GM12878 (cell line): ENCODE measurements around the gene AGBL4. TPM values are rescaled to one million over a fixed set of nuclear protein-coding genes. Genes with fewer than 3 reads are reported as not detected.

Source experiments
- ATAC-seq: fragments of 200-7000 bp; cut with Tn5 transposase; 3 replicates; pipeline ENCODE4 v1.9.1; 2020; ENCODE audit warnings: mild to moderate bottlenecking, moderate library complexity
- BruUV-seq: library from RNA; stranded (reverse); fragments of 400-500 nt; replicated peaks from 2 replicates; lab custom pipeline; 2021; lab: Mats Ljungman, UMichigan
- CTCF ChIA-PET: fragments of 300-600 bp; sonication (Branson Sonifier 250); formaldehyde crosslinking; extraction: SDS; loops from one replicate; lab custom pipeline; 2021; ENCODE audit warnings: inconsistent platforms; lab: Yijun Ruan, JAX
- POLR2A ChIA-PET: fragments of 350-600 bp; formaldehyde crosslinking; extraction: SDS; loops from one replicate; lab custom pipeline; 2021; ENCODE audit warnings: inconsistent platforms; lab: Charles Lee
- RAD21 ChIA-PET: fragments of 300-600 bp; sonication (Branson Sonifier 250); formaldehyde crosslinking; loops from one replicate; lab custom pipeline; 2023; ENCODE audit warnings: antibody characterized with exemption; ENCODE audit not compliant: unreplicated experiment; lab: Charles Lee
- SMC1A ChIA-PET: fragments of 300-600 bp; sonication (Branson Sonifier 250); formaldehyde crosslinking; loops from one replicate; lab custom pipeline; 2023; ENCODE audit not compliant: unreplicated experiment, uncharacterized antibody; lab: Charles Lee
- DNase-seq: peaks from one replicate; pipeline ENCODE4 v3.0.0-alpha.2; 2011; ENCODE audit warnings: low read depth, low spot score
- FAIRE-seq: peaks from 3 replicates; lab custom pipeline; 2011; peaks lifted over from hg19 to GRCh38; lab: Jason Lieb, UNC
- H2AFZ ChIP-seq: 2 replicates; pipeline ENCODE4 v1.6.0; 2011; ENCODE audit warnings: low read depth, low read length, control low read depth; ENCODE audit not compliant: control insufficient read depth
- H3K27ac ChIP-seq: 2 replicates; pipeline ENCODE4 v1.5.1; 2011; ENCODE audit warnings: control low read depth; ENCODE audit not compliant: control insufficient read depth, insufficient read depth
- H3K27me3 ChIP-seq, 2 experiments: replicated peaks in 1 of 2; 2 replicates each; pipeline versions ENCODE4 v1.6.0 to v1.6.1; 2011; ENCODE audit warnings: low read length in 1 of 2; ENCODE audit not compliant: control insufficient read depth in 2 of 2, insufficient read depth in 2 of 2
- H3K36me3 ChIP-seq, 2 experiments: 2 replicates each; pipeline ENCODE4 v1.5.1; 2011; ENCODE audit warnings: low read length in 1 of 2; ENCODE audit not compliant: control insufficient read depth in 2 of 2, insufficient read depth in 2 of 2
- H3K4me1 ChIP-seq: 2 replicates; pipeline ENCODE4 v1.6.1; 2011; ENCODE audit warnings: mild to moderate bottlenecking, low read length, moderate library complexity, mixed read lengths; ENCODE audit not compliant: control insufficient read depth, insufficient read depth
- H3K4me2 ChIP-seq: 2 replicates; pipeline ENCODE4 v1.6.0; 2011; ENCODE audit warnings: control low read depth; ENCODE audit not compliant: control insufficient read depth, insufficient read depth
- H3K4me3 ChIP-seq: fragments of 200-600 bp; sonication (generic); 2 replicates; pipeline ENCODE4 v1.5.1; 2016
- H3K79me2 ChIP-seq: 2 replicates; pipeline ENCODE4 v1.6.0; 2011; ENCODE audit warnings: low read length; ENCODE audit not compliant: control insufficient read depth, insufficient read depth
- H3K9ac ChIP-seq: 2 replicates; pipeline ENCODE4 v1.8.0; 2011; ENCODE audit warnings: low read length, control low read depth, mixed read lengths; ENCODE audit not compliant: control insufficient read depth, insufficient read depth
- H3K9me3 ChIP-seq: replicated peaks from 3 replicates; pipeline ENCODE4 v1.5.1; 2011; ENCODE audit warnings: mild to moderate bottlenecking, low read length; ENCODE audit not compliant: control insufficient read depth, insufficient read depth
- H4K20me1 ChIP-seq: 2 replicates; pipeline ENCODE4 v1.6.0; 2011; ENCODE audit not compliant: control insufficient read depth, insufficient read depth
- BCL11A ChIP-seq: IDR thresholded peaks from 2 replicates; pipeline ENCODE4 v1.6.1; 2011; ENCODE audit warnings: low read depth, low read length
- HCFC1 ChIP-seq: fragments of 150-350 bp; IDR thresholded peaks from 2 replicates; pipeline ENCODE4 v1.6.1; 2014; ENCODE audit warnings: low read length
- IRF4 ChIP-seq: IDR thresholded peaks from 2 replicates; pipeline ENCODE4 v1.6.1; 2011; ENCODE audit warnings: low read depth, low read length
- NBN ChIP-seq: fragments of 450-650 bp; IDR thresholded peaks from 2 replicates; pipeline ENCODE4 v1.6.1; 2016
- SMC3 ChIP-seq: IDR thresholded peaks from 2 replicates; pipeline ENCODE4 v1.6.1; 2011; ENCODE audit warnings: low read length, improper control_type of control experiment, borderline replicate concordance
- SRF ChIP-seq, 2 experiments: IDR thresholded peaks; 2 replicates each; pipeline ENCODE4 v1.6.1; 2011; ENCODE audit warnings: low read depth in 2 of 2, low read length in 2 of 2, mild to moderate bottlenecking in 1 of 2, moderate library complexity in 1 of 2
- WGBS: methylation state at CpG from one replicate; pipeline ENCODE4 v1.1.6; 2016; ENCODE audit warnings: low lambda C conversion rate; ENCODE audit not compliant: insufficient replicate concordance, insufficient coverage; ENCODE audit errors: missing lambda C conversion rate; 5-methylcytosine and 5-hydroxymethylcytosine counted together
- in situ Hi-C: fragments of 300-500 bp; cut with MboI; formaldehyde crosslinking; loops from 9 replicates; pipeline ENCODE4 v1.14.3; 2018; ENCODE audit warnings: mixed read lengths
- intact Hi-C: fragments of 100-400 bp; cut with micrococcal nuclease; formaldehyde crosslinking; loops from one replicate; pipeline ENCODE4 v1.14.2; 2022; ENCODE audit not compliant: unreplicated experiment
- polyA plus RNA-seq, 11 experiments: library from polyadenylated mRNA; depleted of rRNA in 4 of 11; unstranded in 6 of 11; stranded (reverse) in 5 of 11; fragments of >200 nt; fragmentation: Nextera tagmentation in 4 of 11; fragmentation: Illumina TruSeq in 1 of 11; extraction: Ambion mirVana in 4 of 11; extraction: Trizol in 1 of 11; gene quantifications; 1 replicate in 1 of 11; 2 replicates in 10 of 11; pipeline versions ENCODE4 v1.2.1 to v1.2.3, GENCODE V29; 2011 to 2016; ENCODE audit warnings: inconsistent platforms in 2 of 11, missing spikeins in 2 of 11, low read depth in 1 of 11
- total RNA-seq, 4 experiments: library from RNA; depleted of rRNA in 3 of 4; stranded (reverse); fragments of >200 nt in 3 of 4; fragmentation: Illumina TruSeq in 1 of 4; extraction: Trizol in 1 of 4; gene quantifications; 2 replicates each; pipeline versions ENCODE4 v1.2.1 to v1.2.3, GENCODE V29; 2013 to 2021
- TF ChIP-seq, protein P1 (sequence below): fragments of 450-650 bp; IDR thresholded peaks from 2 replicates; pipeline ENCODE4 v1.6.1; 2018; ENCODE audit warnings: borderline replicate concordance, mild to moderate bottlenecking; ENCODE audit not compliant: partially characterized antibody

AGBL4 gene
- total and polyA plus RNA-seq, 10 of the 15 experiments (the other 5 are each of a cell fraction or from before 2014, with no cell fraction given) = 0.31 TPM; not detected in 9

GRCh38 chr1:49723662-49724061 lies 300.1 kb downstream of the AGBL4 start:
- TF ChIP-seq, protein P1, sequence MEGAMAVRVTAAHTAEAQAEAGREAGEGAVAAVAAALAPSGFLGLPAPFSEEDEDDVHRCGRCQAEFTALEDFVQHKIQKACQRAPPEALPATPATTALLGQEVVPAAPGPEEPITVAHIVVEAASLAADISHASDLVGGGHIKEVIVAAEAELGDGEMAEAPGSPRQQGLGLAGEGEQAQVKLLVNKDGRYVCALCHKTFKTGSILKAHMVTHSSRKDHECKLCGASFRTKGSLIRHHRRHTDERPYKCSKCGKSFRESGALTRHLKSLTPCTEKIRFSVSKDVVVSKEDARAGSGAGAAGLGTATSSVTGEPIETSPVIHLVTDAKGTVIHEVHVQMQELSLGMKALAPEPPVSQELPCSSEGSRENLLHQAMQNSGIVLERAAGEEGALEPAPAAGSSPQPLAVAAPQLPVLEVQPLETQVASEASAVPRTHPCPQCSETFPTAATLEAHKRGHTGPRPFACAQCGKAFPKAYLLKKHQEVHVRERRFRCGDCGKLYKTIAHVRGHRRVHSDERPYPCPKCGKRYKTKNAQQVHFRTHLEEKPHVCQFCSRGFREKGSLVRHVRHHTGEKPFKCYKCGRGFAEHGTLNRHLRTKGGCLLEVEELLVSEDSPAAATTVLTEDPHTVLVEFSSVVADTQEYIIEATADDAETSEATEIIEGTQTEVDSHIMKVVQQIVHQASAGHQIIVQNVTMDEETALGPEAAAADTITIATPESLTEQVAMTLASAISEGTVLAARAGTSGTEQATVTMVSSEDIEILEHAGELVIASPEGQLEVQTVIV = no peak
- TF ChIP-seq SRF (IDR thresholded peaks at IDR 0.05; ENCODE audit: low read depth in 2 of 2, low read length in 2 of 2) (no peak), NBN (no peak), BCL11A (no peak), SMC3 (no peak), HCFC1 (no peak), IRF4 (no peak)
- H3K79me2 ChIP-seq = no peaks in the 10 kb centered on the region
- no peaks in the 10 kb centered on the region for H3K9me3 ChIP-seq
- BruUV-seq = no TSS peak
- no peaks in the 10 kb centered on the region for H3K36me3 ChIP-seq
- DNase-seq = no peak
- H3K27ac ChIP-seq = no peak overlapping the region
- WGBS = 0% methylated on average over 1 of the region's 1 CpG
- no peak overlapping the region for H3K9ac ChIP-seq
- ChIA-PET RAD21 (no interaction called here), CTCF (no interaction called here), POLR2A (no interaction called here), SMC1A (no interaction called here)
- ATAC-seq = no peak
- no peak overlapping the region for H3K4me3 ChIP-seq
- intact Hi-C loops = no loop called here
- H4K20me1 ChIP-seq = no peaks in the 10 kb centered on the region
- no peaks in the 10 kb centered on the region for H3K4me1 ChIP-seq
- FAIRE-seq = no peak
- no peak overlapping the region for H2AFZ ChIP-seq
- H3K4me2 ChIP-seq = no peak overlapping the region
- in situ Hi-C loops = no loop called here
- H3K27me3 ChIP-seq = no peaks in the 10 kb centered on the region
